DMS53 treated with DMSO at 0.1 percent for 48 hours (cell line): ENCODE data around the gene RGP1.

Experiments used
- DNase-seq: peaks from one replicate; lab custom pipeline; 2025; ENCODE audit not compliant: unreplicated experiment; lab: John Stamatoyannopoulos, UW

The RGP1 gene

GRCh38 chr9:35766997-35767396 is 17.9 kb downstream of the RGP1 start:
- no peak for DNase-seq

GRCh38 chr9:35767458-35767857 is 18.4 kb downstream of the RGP1 start:
- no peak for DNase-seq

GRCh38 chr9:35769763-35770162 is 20.7 kb downstream of the RGP1 start:
- no peak for DNase-seq

- no peak for DNase-seq
These were observed 22.0 kb downstream of the RGP1 start for GRCh38 chr9:35771075-35771433.

- DNase-seq: peak; percentile 16
These were observed 22.4 kb downstream of the RGP1 start for GRCh38 chr9:35771534-35771933.

GRCh38 chr9:35771943-35772342 is 22.9 kb downstream of the RGP1 start:
- no peak for DNase-seq

- DNase-seq: no peak
These were observed 26.0 kb downstream of the RGP1 start for GRCh38 chr9:35774907-35775635.

GRCh38 chr9:35776018-35776417 is 26.9 kb downstream of the RGP1 start:
- peak; percentile 75 for DNase-seq

GRCh38 chr9:35778496-35778895 is 29.4 kb downstream of the RGP1 start:
- DNase-seq: no peak

- no peak for DNase-seq
These were observed 32.0 kb downstream of the RGP1 start for GRCh38 chr9:35781066-35781465.

GRCh38 chr9:35783418-35783817 is 34.3 kb downstream of the RGP1 start:
- no peak for DNase-seq

GRCh38 chr9:35789541-35789940 is 40.5 kb downstream of the RGP1 start:
- no peak for DNase-seq

GRCh38 chr9:35790025-35790384 is 40.9 kb downstream of the RGP1 start:
- DNase-seq: no peak

GRCh38 chr9:35790385-35791296 is 41.6 kb downstream of the RGP1 start:
- DNase-seq: peak; percentile 70

GRCh38 chr9:35791297-35791921 is 42.3 kb downstream of the RGP1 start, which contains the start of gene NPR2:
TSS of gene NPR2 (plus strand) at chr9:35791591. CDS start at chr9:35792409, 818 bp downstream.
- no peak for DNase-seq

- no peak for DNase-seq
These were observed 43.1 kb downstream of the RGP1 start for GRCh38 chr9:35792024-35792813.

- DNase-seq: no peak
These were observed 43.7 kb downstream of the RGP1 start for GRCh38 chr9:35792826-35793225.

- DNase-seq: no peak
These were observed 44.4 kb downstream of the RGP1 start for GRCh38 chr9:35793461-35793860.

- no peak for DNase-seq
These were observed 46.6 kb downstream of the RGP1 start for GRCh38 chr9:35795695-35796094.

- DNase-seq: no peak
These were observed 48.4 kb downstream of the RGP1 start for GRCh38 chr9:35797311-35798109.
